IMR-90 (cell line): ENCODE data around the gene GLIPR1. TPM values are rescaled to one million over a fixed set of nuclear protein-coding genes. Genes with fewer than 3 reads are reported as not detected.
"Not testable (repeated sequence)": the region's sequence is repeated elsewhere in the genome, so short reads cannot be mapped to it uniquely, and the experiment has no call there.

Source experiments
- ATAC-seq: fragments of 200-7000 bp; cut with Tn5 transposase; 2 replicates; pipeline ENCODE4 v1.9.1; 2020; ENCODE audit warnings: low read depth, mild to moderate bottlenecking, moderate library complexity
- BruUV-seq: library from RNA; stranded (reverse); fragments of 400-500 nt; replicated peaks from 2 replicates; lab custom pipeline; 2021; lab: Mats Ljungman, UMichigan
- CTCF ChIA-PET: fragments of 300-600 bp; formaldehyde crosslinking; extraction: SDS; loops from one replicate; lab custom pipeline; 2021; ENCODE audit warnings: antibody characterized with exemption; lab: Yijun Ruan, JAX
- POLR2A ChIA-PET: fragments of 300-600 bp; sonication (Branson Sonifier 250); formaldehyde crosslinking; loops from one replicate; lab custom pipeline; 2022; ENCODE audit warnings: antibody characterized with exemption; ENCODE audit not compliant: unreplicated experiment; lab: Charles Lee
- DNase-seq: peaks from one replicate; pipeline ENCODE4 v3.0.0; 2013
- H2AFZ ChIP-seq: replicated peaks from 2 replicates; pipeline ENCODE3; 2013; ENCODE audit warnings: low read length, mild to moderate bottlenecking; ENCODE audit not compliant: poor library complexity
- H2AK5ac ChIP-seq: 2 replicates; pipeline ENCODE4 v1.6.1; 2013; ENCODE audit warnings: low read depth, low read length, inconsistent platforms
- H2AK9ac ChIP-seq: replicated peaks from 2 replicates; pipeline ENCODE3; 2013; ENCODE audit warnings: mild to moderate bottlenecking, low read depth, low read length, moderate library complexity; ENCODE audit not compliant: poor library complexity
- H2BK120ac ChIP-seq: 2 replicates; pipeline ENCODE4 v1.6.1; 2013; ENCODE audit warnings: low read depth, low read length, inconsistent platforms
- H2BK15ac ChIP-seq: 3 replicates; pipeline ENCODE4 v1.6.1; 2013; ENCODE audit warnings: low read depth, low read length, inconsistent platforms
- H2BK20ac ChIP-seq: 2 replicates; pipeline ENCODE4 v1.6.1; 2013; ENCODE audit warnings: low read depth, mild to moderate bottlenecking, inconsistent platforms, low read length, moderate library complexity
- H2BK5ac ChIP-seq: 2 replicates; pipeline ENCODE4 v1.6.1; 2013; ENCODE audit warnings: mild to moderate bottlenecking, low read depth, low read length, inconsistent platforms; ENCODE audit not compliant: poor library complexity, severe bottlenecking
- H3K14ac ChIP-seq: replicated peaks from 2 replicates; pipeline ENCODE4 v1.6.1; 2013; ENCODE audit warnings: low read depth, low read length, inconsistent platforms
- H3K18ac ChIP-seq: 2 replicates; pipeline ENCODE4 v1.6.1; 2013; ENCODE audit warnings: low read depth, low read length, control low read depth
- H3K23ac ChIP-seq: 2 replicates; pipeline ENCODE4 v1.6.1; 2013; ENCODE audit warnings: low read depth, low read length, inconsistent platforms
- H3K27ac ChIP-seq: 2 replicates; pipeline ENCODE4 v1.5.1; 2013; ENCODE audit warnings: mild to moderate bottlenecking, control low read depth, low read length; ENCODE audit not compliant: insufficient read depth
- H3K27me3 ChIP-seq: 2 replicates; pipeline ENCODE4 v1.6.1; 2013; ENCODE audit warnings: low read length; ENCODE audit not compliant: control insufficient read depth, insufficient read depth
- H3K36me3 ChIP-seq: 2 replicates; pipeline ENCODE4 v1.6.1; 2013; ENCODE audit warnings: low read length, mixed read lengths; ENCODE audit not compliant: control insufficient read depth, insufficient read depth
- H3K4ac ChIP-seq: 2 replicates; pipeline ENCODE4 v1.6.1; 2013; ENCODE audit warnings: low read depth, low read length, inconsistent platforms
- H3K4me1 ChIP-seq: 2 replicates; pipeline ENCODE4 v1.6.1; 2013; ENCODE audit warnings: low read length, mixed read lengths; ENCODE audit not compliant: control insufficient read depth, insufficient read depth
- H3K4me2 ChIP-seq: 2 replicates; pipeline ENCODE4 v1.6.1; 2013; ENCODE audit warnings: low read depth, mild to moderate bottlenecking, control low read depth, low read length, moderate library complexity
- H3K4me3 ChIP-seq: 2 replicates; pipeline ENCODE4 v1.5.1; 2013; ENCODE audit warnings: low read depth, mild to moderate bottlenecking, control low read depth, low read length, moderate library complexity; ENCODE audit not compliant: insufficient read depth
- H3K56ac ChIP-seq: 2 replicates; pipeline ENCODE4 v1.6.1; 2013; ENCODE audit warnings: low read length, inconsistent platforms; ENCODE audit not compliant: insufficient read depth; ENCODE audit errors: extremely low read depth
- H3K79me1 ChIP-seq, 2 experiments: 2 replicates each; pipeline ENCODE4 v1.6.1; 2013; ENCODE audit warnings: low read length in 2 of 2, inconsistent platforms in 1 of 2, low read depth in 1 of 2
- H3K9ac ChIP-seq: 2 replicates; pipeline ENCODE4 v1.6.1; 2013; ENCODE audit warnings: low read depth, low read length, control low read depth
- H3K9me1 ChIP-seq: 2 replicates; pipeline ENCODE4 v1.6.1; 2013; ENCODE audit warnings: low read length, inconsistent platforms; ENCODE audit not compliant: insufficient read depth
- H3K9me3 ChIP-seq: 2 replicates; pipeline ENCODE4 v1.6.1; 2013; ENCODE audit warnings: low read length; ENCODE audit not compliant: control insufficient read depth, insufficient read depth
- H4K20me1 ChIP-seq: 2 replicates; pipeline ENCODE4 v1.6.1; 2013; ENCODE audit warnings: low read length, inconsistent platforms; ENCODE audit not compliant: insufficient read depth
- H4K5ac ChIP-seq: 2 replicates; pipeline ENCODE4 v1.6.1; 2013; ENCODE audit warnings: mild to moderate bottlenecking, low read depth, low read length, control low read depth
- H4K8ac ChIP-seq, 2 experiments: 2 replicates each; pipeline ENCODE4 v1.6.1; 2013; ENCODE audit warnings: low read depth in 2 of 2, low read length in 2 of 2, control low read depth in 1 of 2, inconsistent platforms in 1 of 2
- H4K91ac ChIP-seq: 2 replicates; pipeline ENCODE4 v1.6.1; 2013; ENCODE audit warnings: low read depth, low read length, inconsistent platforms; ENCODE audit not compliant: insufficient read depth
- RAD21 ChIP-seq: IDR thresholded peaks from 2 replicates; pipeline ENCODE4 v1.6.1; 2012; ENCODE audit warnings: low read length, improper control_type of control experiment
- SMC3 ChIP-seq: fragments of 150-350 bp; IDR thresholded peaks from 2 replicates; pipeline ENCODE4 v1.6.1; 2016; ENCODE audit warnings: low read depth, mild to moderate bottlenecking, antibody characterized with exemption, low read length, moderate library complexity
- WGBS, 2 experiments: methylation state at CpG; one replicate each; pipeline versions ENCODE4 v1.1.5 to v1.1.7; 2013; ENCODE audit warnings: missing lambda C conversion rate in 2 of 2; ENCODE audit not compliant: insufficient read length in 1 of 2; ENCODE audit errors: extremely low coverage in 2 of 2; 5-methylcytosine and 5-hydroxymethylcytosine counted together
- dilution Hi-C: fragments of 300-500 bp; cut with HindIII; formaldehyde crosslinking; loops from one replicate; pipeline ENCODE4 v1.14.3; 2018; ENCODE audit warnings: low sequenced_read_pairs; ENCODE audit not compliant: unreplicated experiment
- in situ Hi-C: fragments of 300-500 bp; cut with MboI; formaldehyde crosslinking; loops from 3 replicates; pipeline ENCODE4 v1.14.3; 2019; ENCODE audit warnings: low sequenced_read_pairs, inconsistent platforms, mixed read lengths
- intact Hi-C: fragments of 100-400 bp; cut with micrococcal nuclease; formaldehyde crosslinking; loops from 2 replicates; pipeline ENCODE4 v1.10.0; 2022
- polyA plus RNA-seq, 3 experiments: library from polyadenylated mRNA; depleted of rRNA; stranded (reverse); fragments of >200 nt; gene quantifications; 2 replicates each; pipeline ENCODE4 v1.2.3, GENCODE V29; 2012; ENCODE audit warnings: low replicate concordance in 1 of 3
- total RNA-seq: library from RNA; depleted of rRNA; stranded (reverse); fragments of >200 nt; gene quantifications from 2 replicates; pipeline ENCODE4 v1.2.3, GENCODE V29; 2012

GLIPR1 gene
- total and polyA plus RNA-seq, 2 of the 4 experiments (the other 2 are of a cell fraction): 268 to 327 TPM

DNA sequence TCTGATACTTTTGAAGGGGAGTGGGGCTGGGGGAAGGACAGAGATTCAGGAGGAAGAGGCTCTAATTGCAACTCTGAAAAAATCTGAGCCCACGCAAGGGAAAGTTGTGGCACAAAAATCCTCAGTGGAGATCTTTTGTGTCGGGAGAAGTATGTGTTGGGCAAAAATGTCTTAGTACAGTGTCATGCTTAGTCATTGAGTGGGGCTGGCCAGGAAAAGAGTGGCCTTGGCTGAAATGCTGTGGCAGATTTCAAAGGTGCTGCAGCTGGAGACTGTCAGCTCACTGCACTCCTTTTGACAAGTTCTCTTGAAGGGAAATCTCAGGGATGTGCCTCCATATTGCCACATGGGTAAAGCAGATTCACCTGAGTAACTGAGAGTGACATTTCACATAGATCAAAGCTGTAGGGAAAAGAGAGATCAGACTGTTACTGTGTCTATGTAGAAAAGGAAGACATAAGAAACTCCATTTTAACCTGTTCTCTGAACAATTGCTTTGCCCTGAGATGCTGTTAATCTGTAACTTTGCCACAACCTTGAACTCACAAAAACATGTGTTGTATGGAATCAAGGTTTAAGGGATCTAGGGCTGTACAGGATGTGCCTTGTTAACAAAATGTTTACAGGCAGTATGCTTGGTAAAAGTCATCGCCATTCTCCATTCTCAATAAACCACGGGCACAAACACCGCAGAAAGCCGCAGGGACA is 36.0 kb upstream of the GLIPR1 start (continued):
- TF ChIP-seq SMC3 (no peak), RAD21 (no peak)

DNA sequence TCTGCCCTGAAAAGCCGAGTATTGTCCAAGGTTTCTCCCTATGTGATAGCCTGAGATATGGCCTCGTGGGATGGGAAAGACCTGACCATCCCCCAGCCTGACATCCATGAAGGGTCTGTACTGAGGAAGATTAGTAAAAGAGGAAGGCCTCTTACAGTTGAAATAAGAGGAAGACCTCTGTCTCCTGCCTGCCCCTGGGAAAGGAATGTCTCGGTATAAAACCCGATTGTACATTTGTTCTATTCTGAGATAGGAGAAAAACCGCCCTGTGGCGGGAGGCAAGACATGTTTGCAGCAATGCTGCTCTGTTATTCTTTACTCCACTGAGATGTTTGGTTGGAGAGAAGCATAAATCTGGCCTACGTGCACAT is 35.4 kb upstream of the GLIPR1 start:
- H3K23ac ChIP-seq, H3K18ac ChIP-seq, in situ Hi-C loops, H3K4me3 ChIP-seq, H4K20me1 ChIP-seq, H3K9me3 ChIP-seq, BruUV-seq, H2AFZ ChIP-seq, H3K14ac ChIP-seq, H3K9me1 ChIP-seq, CTCF ChIA-PET, H4K5ac ChIP-seq, POLR2A ChIA-PET, dilution Hi-C loops, H3K56ac ChIP-seq, DNase-seq, H3K4me2 ChIP-seq, H3K9ac ChIP-seq, H3K36me3 ChIP-seq, H3K4me1 ChIP-seq, H3K27ac ChIP-seq, H3K27me3 ChIP-seq, H3K79me1 ChIP-seq, H2AK9ac ChIP-seq, ATAC-seq: not testable (repeated sequence)
- Histone ChIP-seq H4K8ac (0 out of 4 replicates have a peak overlapping the region, but pooled peaks of 1 of the 2 experiments have one; percentile 6), H2BK15ac (peak overlapping the region; percentile 58; the same call in 2 of the 3 replicates), H2BK5ac (peak overlapping the region; percentile 91), H2BK120ac (peak overlapping the region; percentile 85), H3K4ac (peak overlapping the region; percentile 36), H4K91ac (0 out of 2 replicates have a peak overlapping the region, but pooled peaks have one; percentile 11), H2AK5ac (peak overlapping the region; percentile 43), H2BK20ac (peak overlapping the region; percentile 86; the same call in 1 of the 2 replicates)
- WGBS, 2 experiments: 100% methylated on average over 1 of the region's 7 CpGs; no CpG with 5 or more reads in 1 of the 2 experiments
- intact Hi-C loops: loop anchor here (2.0 kb wide), 1 partner anchor 36 kb away; the partner anchor contains the start of gene GLIPR1
